T1000 (cell line): ENCODE results near the gene UPB1.
"Not testable (repeated sequence)": the region's sequence is repeated elsewhere in the genome, so short reads cannot be mapped to it uniquely, and the experiment has no call there.

Source experiments
- DNase-seq: peaks from one replicate; lab custom pipeline; 2025; ENCODE audit warnings: mixed read lengths; lab: John Stamatoyannopoulos, UW

Gene UPB1

DNA sequence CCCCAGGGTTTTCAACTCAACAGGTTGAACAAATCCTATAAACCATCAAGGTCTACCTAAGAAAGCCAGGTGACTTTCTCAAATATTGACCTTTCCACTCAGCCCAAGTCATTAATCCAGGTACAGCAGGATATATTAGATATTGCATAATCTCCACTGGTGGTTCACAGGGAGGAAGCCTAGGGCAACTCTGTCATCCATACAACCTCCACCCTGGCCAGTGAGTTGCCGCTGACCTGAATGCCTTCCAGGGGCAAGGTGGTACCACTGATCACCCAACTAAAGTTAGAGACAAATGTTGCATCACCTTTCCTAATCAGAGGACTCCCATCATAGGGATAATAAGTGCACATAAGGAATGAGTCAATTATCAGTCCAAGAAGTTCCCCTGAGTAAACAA is 36.9 kb downstream of the UPB1 start:
- no peak for DNase-seq

DNA sequence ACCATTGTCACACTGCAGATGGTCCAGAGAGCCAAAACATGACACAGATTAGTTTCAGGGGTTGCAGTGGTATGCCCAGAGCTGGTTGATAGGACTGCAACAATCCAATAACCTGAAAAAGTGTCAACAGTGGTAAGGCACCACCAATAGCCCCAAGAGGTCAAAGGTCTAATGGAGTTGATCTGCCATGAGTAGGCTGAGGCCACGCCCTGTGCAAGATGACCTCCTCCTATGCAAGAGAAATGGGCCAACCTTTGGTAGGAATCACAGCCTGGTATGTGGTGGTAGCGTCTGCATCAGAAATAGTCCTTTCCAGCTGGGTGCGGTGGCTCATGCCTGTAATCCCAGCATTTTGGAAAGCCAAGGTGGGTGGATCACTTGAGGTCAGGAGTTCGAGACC is 40.2 kb downstream of the UPB1 start:
- DNase-seq = no peak

DNA sequence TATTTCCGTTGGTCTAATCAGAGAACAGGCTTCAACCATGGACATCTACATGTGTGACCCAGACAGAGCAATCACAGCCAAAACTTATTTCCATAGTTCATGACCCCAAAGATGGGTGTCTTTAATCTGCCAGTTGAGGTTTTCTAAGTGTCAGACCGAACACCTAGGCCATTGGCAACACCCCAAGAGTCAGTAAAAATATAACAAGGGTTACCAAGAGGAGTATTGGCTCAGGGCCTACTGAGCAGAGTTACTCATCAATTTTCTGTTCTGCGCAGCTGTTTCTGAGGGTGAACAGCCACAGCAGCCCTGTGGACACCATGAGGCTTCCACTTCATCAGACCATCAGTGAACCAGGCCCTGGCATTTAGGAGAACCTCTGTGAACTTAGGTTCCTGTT is 41.0 kb downstream of the UPB1 start:
- no peak for DNase-seq

DNA sequence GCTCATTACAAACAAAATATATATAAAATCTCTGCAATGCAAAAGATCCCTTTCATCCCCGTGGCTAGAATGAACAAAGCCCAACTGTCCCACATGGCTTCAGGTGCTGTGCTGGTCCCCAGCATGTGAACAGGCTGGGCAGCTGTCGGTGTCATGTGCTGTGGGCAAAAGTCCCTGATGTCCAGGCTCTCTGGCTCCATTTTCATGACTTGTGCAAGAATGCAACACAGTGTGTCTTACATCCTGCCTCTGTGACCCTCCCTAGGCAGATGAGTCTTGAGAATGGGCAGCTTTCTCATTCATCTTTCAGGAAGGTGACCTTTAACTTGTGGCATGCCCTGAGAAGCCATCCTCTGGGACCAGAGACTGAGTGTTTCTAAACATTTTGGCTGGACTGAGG is 45.3 kb downstream of the UPB1 start:
- DNase-seq = no peak

GRCh38 chr22:24541681-24542515 is 46.8 kb downstream of the UPB1 start:
- DNase-seq = no peak

DNA sequence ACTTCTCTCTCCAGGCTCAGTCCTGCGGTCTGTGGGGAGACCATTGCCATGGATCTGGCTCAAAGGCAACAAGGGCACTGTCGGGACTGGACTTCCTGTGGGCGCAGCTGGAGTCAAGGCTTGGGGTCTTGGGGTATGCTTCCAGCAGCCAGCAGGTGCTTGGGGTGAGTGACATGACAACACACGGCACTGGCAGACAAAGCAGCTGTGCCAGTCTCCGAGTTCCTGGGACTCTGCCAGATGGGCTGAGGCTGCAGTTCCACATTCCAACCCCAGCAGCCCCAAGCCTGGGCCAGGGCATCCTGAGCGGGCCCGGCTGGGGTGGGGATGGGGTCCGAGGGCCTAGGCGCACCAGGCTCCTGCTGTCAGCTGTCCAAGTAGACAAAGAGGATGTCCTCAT is 47.5 kb downstream of the UPB1 start:
- no peak for DNase-seq

DNA sequence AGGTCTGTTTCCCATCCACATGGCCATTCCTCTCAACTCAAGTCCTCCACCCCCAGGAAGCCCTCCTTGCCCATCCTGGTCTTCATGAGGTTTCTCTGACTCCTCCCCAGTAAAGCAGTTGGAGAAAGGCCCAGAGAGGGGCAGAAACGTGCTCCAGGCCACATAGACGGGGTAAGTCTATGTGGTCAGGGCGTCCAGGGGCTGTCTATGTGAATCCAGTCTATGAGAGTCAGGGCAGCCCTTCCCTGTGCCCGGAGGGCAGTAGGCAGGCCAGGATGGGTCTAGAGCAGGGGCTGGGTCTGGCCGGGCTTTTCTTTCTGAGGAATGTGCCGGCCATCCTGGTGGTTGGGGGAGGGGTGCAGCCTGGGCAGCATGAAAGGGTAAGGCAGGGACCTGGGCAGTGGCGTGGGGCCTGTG is 48.1 kb downstream of the UPB1 start:
- no peak for DNase-seq

DNA sequence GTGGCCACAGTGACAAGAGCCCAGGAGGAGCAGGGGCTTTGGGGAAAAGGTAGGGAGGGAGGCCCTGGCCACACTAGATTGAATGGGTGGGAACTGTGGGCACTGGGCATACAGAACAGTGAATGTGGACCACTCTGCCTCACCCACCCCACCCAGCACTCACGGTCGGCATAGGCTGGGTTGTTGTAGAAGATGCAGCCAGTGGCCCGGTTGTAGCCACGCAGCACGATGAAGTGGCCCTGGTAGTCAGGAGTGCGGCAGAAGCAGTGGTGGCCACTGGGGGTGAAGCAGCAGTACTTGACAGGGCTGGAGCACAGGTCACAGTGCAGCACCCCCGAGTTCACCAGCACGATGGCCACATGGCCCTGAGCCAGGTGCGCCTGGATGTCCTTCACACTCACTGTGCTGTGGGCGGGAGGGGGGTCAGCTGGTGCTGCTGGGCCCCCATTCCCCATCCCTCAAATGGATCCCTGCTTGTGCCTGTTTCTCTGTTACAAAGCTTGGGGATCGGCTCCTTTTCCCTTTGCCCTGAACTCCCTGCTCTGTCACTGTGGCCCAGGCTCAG is 48.6 kb downstream of the UPB1 start:
- DNase-seq = no peak

- no peak for DNase-seq
Observed at GRCh38 chr22:24548812-24549211, 53.7 kb downstream of the UPB1 start.

DNA sequence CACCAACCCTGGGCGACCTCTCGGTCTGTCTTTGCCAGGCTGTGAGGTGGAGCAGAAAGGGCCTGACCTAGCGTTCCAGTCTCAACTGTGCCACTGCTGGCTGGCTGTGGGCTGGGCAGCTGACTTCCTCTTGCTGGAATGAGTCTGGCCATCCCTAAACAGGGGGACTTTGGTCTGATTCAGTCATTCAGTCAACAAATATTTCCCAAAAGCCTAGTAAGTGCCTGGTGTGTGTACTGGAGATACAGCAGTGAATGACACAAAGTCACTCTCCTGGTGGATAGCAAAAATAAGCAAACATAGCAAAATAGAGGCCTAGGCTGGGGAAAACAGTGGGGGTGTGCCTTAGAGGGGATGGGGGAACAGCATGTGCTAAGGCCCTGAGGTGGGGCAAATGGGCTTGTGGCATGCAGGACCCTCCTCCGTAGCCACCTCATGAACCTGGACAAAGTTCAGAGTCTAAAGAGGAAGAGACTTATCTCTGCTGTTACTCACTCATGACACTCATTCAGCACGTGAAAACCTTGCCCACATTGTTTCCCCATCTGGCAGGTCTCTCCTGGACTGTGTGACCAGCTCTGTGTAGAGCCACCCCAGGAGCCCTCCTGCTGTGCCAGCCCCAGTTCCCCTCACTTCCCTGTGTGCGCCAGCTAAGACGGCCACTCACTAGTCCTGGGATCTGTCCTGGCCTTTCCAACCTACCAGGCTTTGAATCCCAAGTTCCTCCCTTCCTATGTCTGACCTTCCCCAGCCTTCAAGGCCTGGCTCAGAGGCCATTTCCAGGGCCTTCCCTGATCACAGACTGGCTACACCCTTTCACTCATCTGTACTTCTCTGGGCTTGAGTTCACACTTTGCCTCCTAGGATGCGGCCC is 55.1 kb downstream of the UPB1 start:
- DNase-seq = no peak

DNA sequence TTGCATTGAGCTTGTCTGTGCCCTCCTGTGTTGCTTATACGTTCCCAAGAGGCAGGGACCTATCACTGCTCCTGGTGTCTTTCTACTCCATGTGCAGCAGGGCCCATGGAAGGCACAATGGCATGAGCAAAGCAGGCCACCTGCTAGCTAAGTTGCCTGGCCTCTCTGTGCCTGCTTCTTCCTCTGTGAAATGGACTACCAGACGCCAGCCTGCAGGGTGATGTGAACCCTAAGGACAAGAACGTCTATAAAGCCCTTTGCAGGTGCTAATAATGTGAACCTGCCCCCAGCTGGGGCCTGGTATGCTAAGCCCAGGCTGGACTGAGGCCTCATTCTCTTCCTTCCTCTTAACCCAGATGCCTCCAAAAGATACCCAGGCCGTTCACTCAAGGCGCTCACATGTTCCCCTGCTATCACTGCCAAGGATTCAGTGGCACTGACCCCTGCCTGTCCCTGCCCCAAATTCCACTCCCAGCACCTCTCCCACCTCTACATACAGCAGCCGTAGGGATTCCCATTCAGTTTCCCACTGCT is 55.8 kb downstream of the UPB1 start:
- no peak for DNase-seq

DNA sequence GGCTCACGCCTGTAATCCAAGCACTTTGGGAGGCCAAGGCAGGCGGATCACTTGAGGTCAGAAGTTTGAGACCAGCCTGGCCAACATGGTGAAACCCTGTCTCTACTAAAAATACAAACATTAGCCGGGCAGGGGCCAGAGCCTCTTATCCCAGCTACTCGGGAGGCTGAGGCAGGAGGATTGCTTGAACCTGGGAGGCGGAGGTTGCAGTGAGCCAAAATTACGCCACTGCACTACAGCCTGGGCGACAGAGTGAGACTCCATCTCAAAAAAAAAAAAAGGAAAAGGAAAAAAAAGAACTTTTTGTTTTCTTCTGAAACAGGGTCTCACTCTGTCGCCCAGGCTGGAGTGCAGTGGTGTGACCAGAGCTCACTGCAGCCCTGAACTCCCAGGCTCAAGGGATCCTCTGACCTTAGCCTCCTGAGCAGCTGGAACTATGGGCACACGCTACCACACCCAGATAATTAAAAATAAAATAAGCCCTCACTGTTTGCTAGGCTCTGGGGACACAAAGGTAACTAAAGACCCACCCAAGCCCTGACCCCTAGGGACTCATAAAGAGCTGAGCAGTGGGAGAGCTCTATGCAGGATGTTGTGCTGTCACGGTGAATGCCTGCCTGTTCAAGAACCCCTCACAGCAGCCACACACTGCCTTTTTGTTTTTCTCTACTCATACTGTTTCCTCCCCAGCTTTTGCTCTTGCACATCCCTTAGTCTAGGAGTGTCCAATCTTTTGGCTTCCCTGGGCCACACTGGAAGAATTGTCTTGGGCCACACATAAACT is 57.6 kb downstream of the UPB1 start:
- DNase-seq = not testable (repeated sequence)

DNA sequence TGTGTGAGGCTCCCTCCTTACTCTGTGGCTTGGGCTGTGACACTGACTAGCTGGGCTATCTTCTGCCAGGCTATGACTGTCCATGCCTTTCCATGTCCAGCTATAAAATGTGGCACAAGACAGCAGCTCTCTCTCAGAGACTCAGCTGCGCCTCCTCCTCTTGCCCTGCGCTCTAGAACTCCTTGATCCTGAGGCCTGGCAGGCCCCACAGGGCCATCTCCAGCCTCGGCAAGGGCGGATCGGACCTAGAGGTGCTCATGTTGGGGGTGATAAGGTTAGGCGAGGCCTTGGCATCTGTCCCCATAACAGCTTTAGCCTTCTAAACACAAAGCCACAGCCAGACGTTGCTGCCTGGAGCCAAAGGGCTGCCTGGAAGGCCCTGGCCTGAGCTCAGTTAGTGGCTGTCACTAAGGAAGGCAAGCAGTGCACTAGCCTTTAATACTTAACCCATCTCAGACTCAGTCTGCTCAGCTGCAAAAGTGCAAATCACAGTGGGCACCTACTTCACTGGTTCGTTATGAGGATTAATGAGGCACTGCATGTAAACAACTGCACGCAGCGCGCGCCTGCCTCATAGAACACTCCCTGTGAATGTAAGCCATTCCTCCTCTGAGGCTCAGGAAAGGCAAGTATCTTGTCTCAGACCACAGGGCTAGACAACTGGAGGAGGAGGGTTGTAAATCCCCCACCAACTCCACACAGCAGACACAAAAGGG is 58.6 kb downstream of the UPB1 start:
- DNase-seq = no peak

DNA sequence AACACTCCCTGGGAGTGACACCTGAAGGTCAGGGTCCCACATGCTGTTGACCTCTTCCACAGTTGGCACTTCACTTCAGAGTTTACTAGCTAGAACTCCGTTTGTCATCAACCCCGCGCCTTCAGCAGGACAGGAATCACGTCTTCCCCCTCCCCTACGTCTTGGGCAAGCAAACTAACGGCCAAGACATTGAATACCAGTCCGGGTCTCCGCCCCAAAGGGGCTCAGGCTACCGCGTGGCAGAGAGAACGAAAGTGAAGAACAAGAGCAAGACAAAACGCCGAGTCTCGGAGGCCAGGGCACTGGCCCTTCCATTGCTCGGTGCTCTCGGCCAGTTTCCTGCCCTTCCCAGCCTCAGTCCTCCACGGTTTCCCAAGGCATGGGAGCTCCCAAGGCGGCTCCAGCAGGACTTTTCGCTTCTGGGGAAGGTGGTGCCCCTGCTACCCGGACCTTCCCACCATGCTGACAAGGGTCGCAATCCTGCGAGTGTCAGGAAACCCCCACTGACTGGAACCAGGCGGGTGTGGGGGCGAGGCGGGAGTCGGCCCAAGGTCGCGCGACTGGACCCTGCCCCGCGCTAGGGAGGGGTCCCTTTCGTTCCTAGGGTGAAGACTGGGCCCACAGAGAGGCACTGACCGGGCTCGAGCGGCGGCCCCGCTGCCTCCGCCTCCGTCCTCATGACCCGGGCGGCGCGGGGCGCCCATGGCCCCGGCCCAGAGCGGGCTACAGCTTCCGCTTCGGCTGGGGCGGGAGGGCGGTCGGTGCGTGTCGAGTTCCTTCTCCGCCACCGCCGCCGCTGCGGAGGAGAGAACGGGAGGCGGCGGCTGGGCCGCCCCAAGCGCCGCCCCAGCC is 59.4 kb downstream of the UPB1 start, which contains the start of gene GUCD1:
Gene GUCD1, minus strand, starts transcription at position 826 of the 852 bp plus-strand sequence. Its CDS starts 147 bp downstream, at position 679.
- no peak for DNase-seq

DNA sequence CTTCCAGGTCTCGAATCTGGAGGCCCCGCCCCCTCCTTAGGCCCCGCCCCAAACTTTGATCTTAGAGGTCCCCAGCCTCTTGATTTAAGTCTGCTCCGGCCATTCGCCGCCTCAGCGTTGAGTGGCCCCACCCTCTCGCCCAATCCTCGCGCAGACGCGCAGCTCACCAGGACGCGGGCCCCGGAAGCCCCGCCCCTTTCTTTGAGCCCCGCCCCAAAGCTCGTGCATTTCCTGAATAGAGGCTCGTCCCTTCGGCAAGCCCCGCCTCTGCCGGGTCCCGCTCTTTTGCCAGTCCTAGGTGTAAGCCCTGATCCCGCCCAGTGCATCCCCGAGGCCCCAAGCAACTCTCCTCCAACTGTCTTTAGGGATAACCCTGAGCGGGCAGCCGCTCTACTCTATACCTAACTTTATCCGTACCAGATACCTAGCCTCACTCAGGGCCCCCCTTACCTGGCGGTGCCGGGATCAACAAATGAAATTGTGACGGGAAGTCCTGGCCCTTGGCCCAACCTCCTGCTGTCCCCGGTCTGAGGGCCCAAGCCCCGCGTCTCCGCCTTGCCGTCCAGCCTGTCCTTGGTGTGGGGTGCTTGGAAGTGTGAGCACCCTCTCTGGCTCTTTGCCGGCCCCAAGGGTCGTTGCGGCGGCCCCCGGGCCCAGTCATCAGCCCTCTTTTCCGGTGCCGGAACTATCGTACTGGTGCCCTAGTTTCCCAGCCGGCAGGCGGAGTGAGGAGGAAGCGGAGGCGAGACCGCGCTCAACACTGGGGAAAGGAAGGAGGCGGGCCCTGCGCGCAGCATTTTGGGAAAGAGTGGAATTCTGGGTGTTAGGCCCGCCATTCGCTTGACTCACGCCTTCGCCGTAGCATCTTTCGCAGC is 60.3 kb downstream of the UPB1 start, which contains the start of gene SNRPD3:
Gene SNRPD3, plus strand, starts transcription at position 835 of the 875 bp plus-strand sequence. CDS start 1,676 bp downstream, outside the sequence.
- DNase-seq = peak; percentile 97

DNA sequence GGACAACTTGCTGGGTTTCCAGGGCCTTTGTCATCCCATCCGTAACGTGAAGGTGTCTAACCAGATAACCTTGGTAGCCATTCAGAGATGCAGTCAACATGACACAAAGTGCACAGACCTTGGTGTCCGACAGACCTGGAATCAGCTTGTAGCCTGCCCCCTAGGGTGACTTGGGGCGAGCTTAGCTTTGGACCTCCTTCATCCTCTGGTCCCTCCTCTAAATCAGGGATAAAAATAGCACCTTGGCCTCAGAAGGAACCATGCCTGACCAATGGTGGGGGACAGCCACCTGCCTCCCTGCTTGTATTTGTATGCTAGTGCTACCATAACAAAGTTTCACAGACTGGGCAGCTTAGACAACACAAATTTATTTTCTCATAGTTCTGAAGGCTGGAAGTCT is 64.3 kb downstream of the UPB1 start:
- no peak for DNase-seq

DNA sequence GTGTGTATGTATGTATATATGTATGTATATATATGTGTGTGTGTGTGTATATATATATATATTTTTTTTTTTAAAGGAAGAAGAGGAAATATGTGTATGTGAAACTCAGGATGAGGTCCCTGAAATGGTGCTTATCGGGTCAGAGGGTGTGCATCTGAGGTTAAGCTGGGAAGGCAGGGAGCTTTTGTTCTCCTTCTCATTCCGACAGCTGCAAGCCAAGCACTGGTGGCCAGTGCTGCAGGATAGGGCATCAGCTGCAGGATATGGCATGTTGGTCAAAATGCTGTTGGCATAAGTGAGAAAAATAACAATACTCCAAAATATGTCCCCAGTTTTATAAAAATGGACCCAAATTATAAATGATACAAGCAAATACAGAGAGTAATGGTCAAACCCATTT is 68.1 kb downstream of the UPB1 start:
- no peak for DNase-seq

GRCh38 chr22:24564376-24565058 is 69.4 kb downstream of the UPB1 start:
- no peak for DNase-seq
